K562 (cell line): ENCODE results near the gene TRIP11. TPM values are rescaled to one million over a fixed set of nuclear protein-coding genes. Genes with fewer than 3 reads are reported as not detected.

Experiments
- CHD4 ChIP-seq: fragments of 200-600 bp; sonication (generic); IDR thresholded peaks from 3 replicates; pipeline ENCODE4 v1.6.1; 2012; ENCODE audit warnings: low read depth, mild to moderate bottlenecking, mixed read lengths, low read length, inconsistent platforms; ENCODE audit not compliant: insufficient read depth, insufficient replicate concordance, poor library complexity, severe bottlenecking
- CREM ChIP-seq: IDR thresholded peaks from 2 replicates; pipeline ENCODE4 v1.6.1; 2014; ENCODE audit warnings: antibody characterized with exemption, low read depth
- HNRNPH1 ChIP-seq: fragments of 200-400 bp; formaldehyde crosslinking; optimal IDR thresholded peaks from 2 replicates; pipeline ENCODE3; 2017; ENCODE audit warnings: low read depth, mild to moderate bottlenecking, low read length, moderate library complexity
- HOMEZ ChIP-seq: fragments of 250-450 bp; sonication (Bioruptor Pico); IDR thresholded peaks from 2 replicates; pipeline ENCODE4 v1.4.0; 2020; ENCODE audit warnings: mild to moderate bottlenecking, moderate library complexity
- L3MBTL2 ChIP-seq: fragments of 450-650 bp; IDR thresholded peaks from 2 replicates; pipeline ENCODE4 v1.6.1; 2016; ENCODE audit warnings: mild to moderate bottlenecking, moderate library complexity
- LCOR ChIP-seq: sonication (generic); formaldehyde crosslinking; IDR thresholded peaks from 2 replicates; pipeline ENCODE4 v1.8.0; 2022; ENCODE audit warnings: mild to moderate bottlenecking, missing genetic modification reagents
- MEIS2 ChIP-seq: fragments of 450-650 bp; IDR thresholded peaks from 2 replicates; pipeline ENCODE4 v1.6.1; 2014; ENCODE audit warnings: mild to moderate bottlenecking; ENCODE audit not compliant: partially characterized antibody
- NCOR1 ChIP-seq: fragments of 450-650 bp; IDR thresholded peaks from 2 replicates; pipeline ENCODE4 v1.6.1; 2016; ENCODE audit warnings: mild to moderate bottlenecking, moderate library complexity
- PRPF4 ChIP-seq: fragments of 200-400 bp; formaldehyde crosslinking; IDR thresholded peaks from one replicate; pipeline ENCODE4 v1.6.1; 2017; ENCODE audit warnings: low read length, low read depth, mild to moderate bottlenecking; ENCODE audit not compliant: insufficient read depth, poor library complexity, severe bottlenecking
- RBM14 ChIP-seq: fragments of 200-400 bp; formaldehyde crosslinking; IDR thresholded peaks from 2 replicates; pipeline ENCODE4 v1.6.1; 2018; ENCODE audit warnings: low read depth, mild to moderate bottlenecking, low read length, moderate library complexity, borderline replicate concordance; ENCODE audit not compliant: insufficient read depth
- SMAD2 ChIP-seq: fragments of 150-350 bp; IDR thresholded peaks from 2 replicates; pipeline ENCODE4 v1.6.1; 2014; ENCODE audit warnings: low read depth, mild to moderate bottlenecking, low read length
- SP1 ChIP-seq: sonication (generic); formaldehyde crosslinking; IDR thresholded peaks from 2 replicates; pipeline ENCODE4 v1.8.1; 2022; ENCODE audit warnings: mild to moderate bottlenecking, missing genetic modification reagents
- SRSF9 ChIP-seq: fragments of 200-400 bp; formaldehyde crosslinking; IDR thresholded peaks from 2 replicates; pipeline ENCODE4 v1.6.1; 2017; ENCODE audit warnings: low read depth, low read length, borderline replicate concordance
- TAF9B ChIP-seq: fragments of 450-650 bp; IDR thresholded peaks from 2 replicates; pipeline ENCODE4 v1.6.1; 2018; ENCODE audit warnings: mild to moderate bottlenecking; ENCODE audit not compliant: partially characterized antibody
- TBL1XR1 ChIP-seq, 2 experiments: IDR thresholded peaks; 2 replicates each; pipeline ENCODE4 v1.6.1; 2012; ENCODE audit warnings: improper control_type of control experiment in 2 of 2, low read length in 2 of 2, mild to moderate bottlenecking in 1 of 2
- THRA ChIP-seq: fragments of 450-650 bp; IDR thresholded peaks from 2 replicates; pipeline ENCODE4 v1.6.1; 2017; ENCODE audit warnings: mild to moderate bottlenecking, moderate library complexity
- XRCC5 ChIP-seq: fragments of 200-400 bp; formaldehyde crosslinking; IDR thresholded peaks from 2 replicates; pipeline ENCODE4 v1.6.1; 2017; ENCODE audit warnings: low read depth, mild to moderate bottlenecking, low read length
- YY1 ChIP-seq, 3 experiments: IDR thresholded peaks; 2 replicates each; pipeline ENCODE4 v1.6.1; 2011; ENCODE audit warnings: low read length in 2 of 3, mild to moderate bottlenecking in 2 of 3, moderate library complexity in 2 of 3, borderline replicate concordance in 1 of 3, control low read depth in 1 of 3, low read depth in 1 of 3; ENCODE audit not compliant: insufficient read depth in 3 of 3, insufficient replicate concordance in 2 of 3, control insufficient read depth in 1 of 3, insufficient read length in 1 of 3; ENCODE audit errors: extremely low read depth in 1 of 3
- ZBTB1 ChIP-seq: sonication (generic); formaldehyde crosslinking; IDR thresholded peaks from 2 replicates; pipeline ENCODE4 v1.8.1; 2023; ENCODE audit warnings: missing genetic modification reagents, low read depth, mild to moderate bottlenecking, borderline replicate concordance
- ZNF174 ChIP-seq: fragments of 250-450 bp; sonication (Bioruptor Pico); IDR thresholded peaks from 2 replicates; pipeline ENCODE4 v1.4.0; 2020; ENCODE audit warnings: mild to moderate bottlenecking
- polyA plus RNA-seq, 8 experiments: library from polyadenylated mRNA; depleted of rRNA in 4 of 8; stranded (reverse) in 5 of 8; unstranded in 3 of 8; fragments of >200 nt; fragmentation: Nextera tagmentation in 2 of 8; fragmentation: Illumina TruSeq in 1 of 8; extraction: Ambion mirVana in 2 of 8; extraction: Trizol in 1 of 8; gene quantifications; 2 replicates each; pipeline versions ENCODE4 v1.2.1 to v1.2.3, GENCODE V29; 2011 to 2014; ENCODE audit warnings: inconsistent platforms in 1 of 8, missing spikeins in 1 of 8
- total RNA-seq, 7 experiments: library from RNA; depleted of rRNA in 6 of 7; stranded (reverse); fragments of >200 nt in 6 of 7; fragmentation: Illumina TruSeq in 2 of 7; extraction: Trizol in 2 of 7; gene quantifications; 2 replicates each; pipeline versions ENCODE4 v1.2.1 to v1.2.3, GENCODE V29; 2011 to 2021; ENCODE audit warnings: low replicate concordance in 1 of 7
- TF ChIP-seq, protein P1 (sequence below): fragments of 450-650 bp; IDR thresholded peaks from 2 replicates; pipeline ENCODE4 v1.6.1; 2016; ENCODE audit warnings: borderline replicate concordance
- TF ChIP-seq, protein P2 (sequence below): fragments of 450-650 bp; IDR thresholded peaks from 2 replicates; pipeline ENCODE4 v1.6.1; 2016; ENCODE audit warnings: low read depth, mild to moderate bottlenecking, moderate library complexity

Gene TRIP11
- total and polyA plus RNA-seq, 9 of the 15 experiments (the other 6 are each of a cell fraction or from before 2014, with no cell fraction given) = 4.0 to 20.0 (median 10.9) TPM

DNA sequence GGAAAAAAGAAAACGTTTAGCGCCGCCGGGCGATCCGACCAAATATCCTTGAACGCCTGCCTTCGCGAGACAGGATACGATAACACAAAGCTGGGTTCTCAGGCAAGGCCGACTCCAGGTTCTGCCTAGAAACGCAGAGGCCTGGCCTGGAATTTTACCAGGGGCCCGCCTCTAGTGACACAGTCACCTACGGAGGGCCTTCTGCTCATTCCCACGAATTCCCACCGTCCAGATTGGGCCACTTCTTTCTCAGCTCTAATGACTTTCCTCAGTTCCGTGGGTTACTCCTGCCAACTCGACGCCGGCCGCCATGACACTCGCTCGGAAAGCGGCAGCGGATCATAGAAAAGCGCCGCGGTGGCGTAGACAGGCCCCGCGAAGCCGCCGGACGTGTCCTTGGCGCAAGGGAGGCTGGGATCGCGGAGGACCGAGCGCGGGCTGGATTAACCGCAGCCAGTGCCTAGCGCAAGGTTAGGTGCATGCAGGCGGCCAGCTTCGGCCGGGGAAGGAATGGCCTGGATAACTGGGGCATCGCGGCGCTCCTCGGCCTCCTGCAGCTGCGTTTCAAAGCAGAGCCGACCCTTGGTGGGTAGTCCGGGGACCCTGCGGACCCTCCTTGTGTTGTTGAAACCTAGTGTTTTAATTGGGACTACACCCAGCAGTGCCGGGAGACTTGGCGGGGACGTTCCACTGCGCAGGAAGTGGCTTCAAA, at the start of gene TRIP11 (continued):
- TF ChIP-seq THRA (no peak), TAF9B (peak; percentile 92), SP1 (CRISPR knock-in tag) (peak; percentile 75), SRSF9 (no peak), CHD4 (no peak), RBM14 (no peak), SMAD2 (no peak), HOMEZ (CRISPR knock-in tag) (no peak), PRPF4 (no peak), NCOR1 (no peak), HNRNPH1 (no peak), MEIS2 (no peak), LCOR (peak; percentile 71), TBL1XR1 (IDR thresholded peaks at IDR 0.05; ENCODE audit: low read length in 2 of 2) (peak in 1 of 2 experiments; percentile 14; a peak in 1 of 4 replicates), CREM (peak; percentile 93), ZNF174 (CRISPR knock-in tag) (no peak), ZBTB1 (CRISPR knock-in tag) (peak; percentile 67; the same call in 1 of the 2 replicates), YY1 (IDR thresholded peaks at IDR 0.05; ENCODE audit: borderline replicate concordance in 1 of 3, control insufficient read depth in 1 of 3, extremely low read depth in 1 of 3, insufficient read depth in 3 of 3, insufficient read length in 1 of 3, insufficient replicate concordance in 2 of 3, low read depth in 1 of 3, low read length in 2 of 3) (peak; percentile 77 to 97 (median 93)), XRCC5 (no peak), L3MBTL2 (peak; percentile 85)
- TF ChIP-seq, protein P1, sequence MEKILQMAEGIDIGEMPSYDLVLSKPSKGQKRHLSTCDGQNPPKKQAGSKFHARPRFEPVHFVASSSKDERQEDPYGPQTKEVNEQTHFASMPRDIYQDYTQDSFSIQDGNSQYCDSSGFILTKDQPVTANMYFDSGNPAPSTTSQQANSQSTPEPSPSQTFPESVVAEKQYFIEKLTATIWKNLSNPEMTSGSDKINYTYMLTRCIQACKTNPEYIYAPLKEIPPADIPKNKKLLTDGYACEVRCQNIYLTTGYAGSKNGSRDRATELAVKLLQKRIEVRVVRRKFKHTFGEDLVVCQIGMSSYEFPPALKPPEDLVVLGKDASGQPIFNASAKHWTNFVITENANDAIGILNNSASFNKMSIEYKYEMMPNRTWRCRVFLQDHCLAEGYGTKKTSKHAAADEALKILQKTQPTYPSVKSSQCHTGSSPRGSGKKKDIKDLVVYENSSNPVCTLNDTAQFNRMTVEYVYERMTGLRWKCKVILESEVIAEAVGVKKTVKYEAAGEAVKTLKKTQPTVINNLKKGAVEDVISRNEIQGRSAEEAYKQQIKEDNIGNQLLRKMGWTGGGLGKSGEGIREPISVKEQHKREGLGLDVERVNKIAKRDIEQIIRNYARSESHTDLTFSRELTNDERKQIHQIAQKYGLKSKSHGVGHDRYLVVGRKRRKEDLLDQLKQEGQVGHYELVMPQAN = no peak
- TF ChIP-seq, protein P2, sequence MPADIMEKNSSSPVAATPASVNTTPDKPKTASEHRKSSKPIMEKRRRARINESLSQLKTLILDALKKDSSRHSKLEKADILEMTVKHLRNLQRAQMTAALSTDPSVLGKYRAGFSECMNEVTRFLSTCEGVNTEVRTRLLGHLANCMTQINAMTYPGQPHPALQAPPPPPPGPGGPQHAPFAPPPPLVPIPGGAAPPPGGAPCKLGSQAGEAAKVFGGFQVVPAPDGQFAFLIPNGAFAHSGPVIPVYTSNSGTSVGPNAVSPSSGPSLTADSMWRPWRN = no peak
